ENCODE measurements around the gene HK2.

Gene HK2

DNA sequence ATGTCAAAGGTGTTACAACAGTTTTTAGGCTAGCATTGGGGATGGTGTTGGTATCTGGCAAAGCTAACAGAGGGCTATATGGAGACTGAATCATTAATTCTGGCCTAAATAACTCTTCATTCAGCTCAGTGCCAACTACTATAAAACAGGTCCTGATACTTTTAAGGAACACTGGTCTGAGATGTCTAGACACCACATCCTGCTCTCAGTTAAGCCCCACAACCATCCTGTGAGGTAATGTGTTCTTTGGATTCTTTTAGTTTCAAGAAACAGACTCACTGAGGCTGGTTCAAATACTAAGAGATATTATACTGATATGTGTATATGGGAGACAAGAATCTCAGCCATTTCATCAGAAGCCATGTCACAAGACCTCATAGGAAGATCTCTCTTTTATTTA lies 14.2 kb upstream of the HK2 start:
- DNase-seq (ENCODE audit: low read depth), result no peak
- TF ChIP-seq, protein P1, sequence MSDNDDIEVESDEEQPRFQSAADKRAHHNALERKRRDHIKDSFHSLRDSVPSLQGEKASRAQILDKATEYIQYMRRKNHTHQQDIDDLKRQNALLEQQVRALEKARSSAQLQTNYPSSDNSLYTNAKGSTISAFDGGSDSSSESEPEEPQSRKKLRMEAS (IDR thresholded peaks at IDR 0.05; ENCODE audit: low read depth, low read length), result no peak
- no peak for TF ChIP-seq POLR2A (IDR thresholded peaks at IDR 0.05; ENCODE audit: extremely low read depth, insufficient read length)
- TF ChIP-seq CTCF (IDR thresholded peaks at IDR 0.05; ENCODE audit: low read depth, low read length), result no peak
- no peak for TF ChIP-seq MYC (IDR thresholded peaks at IDR 0.05; ENCODE audit: low read depth, low read length)
- H3K4me3 ChIP-seq (ENCODE audit: low read depth, low read length), result no peak overlapping the region

- no peak for TF ChIP-seq MYC (IDR thresholded peaks at IDR 0.05; ENCODE audit: low read depth, low read length)
- no peak for TF ChIP-seq POLR2A (IDR thresholded peaks at IDR 0.05; ENCODE audit: extremely low read depth, insufficient read length)
- TF ChIP-seq CTCF (IDR thresholded peaks at IDR 0.05; ENCODE audit: low read depth, low read length), result no peak
- TF ChIP-seq, protein P1 (IDR thresholded peaks at IDR 0.05; ENCODE audit: low read depth, low read length), result no peak
- no peak for DNase-seq (ENCODE audit: low read depth)
- H3K4me3 ChIP-seq (ENCODE audit: low read depth, low read length), result no peak overlapping the region
Observed at GRCh38 chr2:74821177-74822126, 12.5 kb upstream of the HK2 start.

DNA sequence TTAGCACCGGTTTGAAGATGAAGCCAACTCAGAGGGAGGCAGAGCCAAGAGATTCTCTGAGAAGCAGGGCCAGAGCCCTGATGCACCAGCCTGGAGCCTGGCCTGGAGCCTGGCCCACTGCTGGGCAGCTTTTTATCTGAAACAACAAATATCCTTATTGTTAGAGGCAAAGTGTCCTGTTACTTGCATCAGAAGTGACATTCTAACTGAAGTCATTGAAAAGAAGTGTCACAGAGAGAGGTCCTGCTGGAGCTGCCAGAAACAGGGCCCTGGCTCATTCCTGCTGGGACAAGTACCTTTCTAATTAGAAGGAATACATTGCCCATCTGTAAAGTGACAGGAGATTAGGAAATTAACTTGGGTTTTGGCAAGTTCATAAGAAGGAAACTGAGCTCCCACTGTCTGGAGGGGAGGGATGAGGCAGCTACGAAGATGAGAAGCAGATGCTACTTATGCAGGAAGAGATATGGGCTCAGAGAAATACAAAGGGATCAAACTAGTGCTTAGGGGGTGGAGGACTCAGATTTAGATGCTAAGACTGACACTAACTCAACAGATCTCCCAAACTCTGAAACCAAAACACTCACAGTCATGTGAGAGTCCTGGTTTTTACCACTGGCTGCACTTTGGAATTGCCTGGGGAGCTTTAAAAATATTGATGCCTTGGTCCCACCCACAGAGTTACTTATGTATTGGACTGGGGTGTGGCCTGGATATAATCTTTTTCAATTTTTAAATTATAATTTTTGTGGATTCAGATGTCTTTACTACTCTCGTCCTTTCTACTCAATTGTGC lies 11.0 kb upstream of the HK2 start:
- no peak for DNase-seq (ENCODE audit: low read depth)
- H3K4me3 ChIP-seq (ENCODE audit: low read depth, low read length), result no peak overlapping the region
- TF ChIP-seq MYC (IDR thresholded peaks at IDR 0.05; ENCODE audit: low read depth, low read length), result no peak
- no peak for TF ChIP-seq CTCF (IDR thresholded peaks at IDR 0.05; ENCODE audit: low read depth, low read length)
- TF ChIP-seq, protein P1 (IDR thresholded peaks at IDR 0.05; ENCODE audit: low read depth, low read length), result no peak

DNA sequence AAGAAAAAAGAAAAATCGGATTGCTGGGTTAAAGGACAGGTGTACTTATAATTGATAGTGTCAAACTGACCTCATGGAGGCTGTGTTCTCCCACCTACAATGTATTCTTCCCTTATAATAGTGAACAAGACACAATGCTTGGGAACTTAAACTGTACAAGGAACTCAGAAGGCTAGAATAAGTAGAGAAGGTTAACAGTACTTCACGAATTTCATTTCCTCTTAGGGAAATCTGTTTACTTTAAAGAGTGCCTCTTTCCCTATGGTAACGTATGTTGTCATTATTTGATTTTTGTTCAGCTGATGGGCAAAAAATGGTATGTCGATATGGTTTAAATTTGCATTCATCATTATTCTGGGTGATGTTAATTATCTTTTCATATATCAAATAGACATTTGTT lies 9.2 kb upstream of the HK2 start:
- no peak for DNase-seq (ENCODE audit: low read depth)
- TF ChIP-seq, protein P1 (IDR thresholded peaks at IDR 0.05; ENCODE audit: low read depth, low read length), result no peak
- TF ChIP-seq CTCF (IDR thresholded peaks at IDR 0.05; ENCODE audit: low read depth, low read length), result no peak
- TF ChIP-seq POLR2A (IDR thresholded peaks at IDR 0.05; ENCODE audit: extremely low read depth, insufficient read length), result no peak
- TF ChIP-seq MYC (IDR thresholded peaks at IDR 0.05; ENCODE audit: low read depth, low read length), result no peak
- no peak overlapping the region for H3K4me3 ChIP-seq (ENCODE audit: low read depth, low read length)

- no peak for TF ChIP-seq MYC (IDR thresholded peaks at IDR 0.05; ENCODE audit: low read depth, low read length)
- TF ChIP-seq POLR2A (IDR thresholded peaks at IDR 0.05; ENCODE audit: extremely low read depth, insufficient read length), result no peak
- TF ChIP-seq, protein P1 (IDR thresholded peaks at IDR 0.05; ENCODE audit: low read depth, low read length), result no peak
- TF ChIP-seq CTCF (IDR thresholded peaks at IDR 0.05; ENCODE audit: low read depth, low read length), result no peak
- H3K4me3 ChIP-seq (ENCODE audit: low read depth, low read length), result no peak overlapping the region
- DNase-seq (ENCODE audit: low read depth), result no peak
Observed at GRCh38 chr2:74828543-74828942, 5.4 kb upstream of the HK2 start.

All from NB4 (cell line).